Retinal pigment epithelial cell (primary cell): ENCODE measurements around the gene LMF1.

Experiments used
- DNase-seq: peaks from one replicate; pipeline ENCODE4 v3.0.0-alpha.2; 2010; ENCODE audit warnings: low read depth
- H3K4me3 ChIP-seq: 2 replicates; pipeline ENCODE4 v1.5.1; 2011; ENCODE audit warnings: mild to moderate bottlenecking, low read length, control low read depth, moderate library complexity
- CTCF ChIP-seq: conservative IDR thresholded peaks from 2 replicates; pipeline ENCODE4 v1.5.1; 2011; ENCODE audit warnings: low read depth, low read length, control low read depth, inconsistent platforms

The LMF1 gene

GRCh38 chr16:1013593-1013900 lies 42.8 kb upstream of the LMF1 start:
- no peak overlapping the region for H3K4me3 ChIP-seq
- DNase-seq, result no peak
- no peak for TF ChIP-seq CTCF

GRCh38 chr16:1012722-1013592 lies 42.2 kb upstream of the LMF1 start:
- H3K4me3 ChIP-seq, result no peak overlapping the region
- no peak for TF ChIP-seq CTCF
- DNase-seq, result no peak

- DNase-seq, result no peak
- no peak for TF ChIP-seq CTCF
- H3K4me3 ChIP-seq, result no peak overlapping the region
Observed at GRCh38 chr16:1012135-1012534, 41.4 kb upstream of the LMF1 start.

- H3K4me3 ChIP-seq, result no peak overlapping the region
- TF ChIP-seq CTCF, result no peak
- no peak for DNase-seq
Observed at GRCh38 chr16:1011316-1012082, 40.7 kb upstream of the LMF1 start.

GRCh38 chr16:1010815-1011214 lies 40.0 kb upstream of the LMF1 start:
- H3K4me3 ChIP-seq, result no peak overlapping the region
- TF ChIP-seq CTCF, result no peak
- DNase-seq, result no peak

GRCh38 chr16:1010251-1010650 lies 39.5 kb upstream of the LMF1 start:
- no peak overlapping the region for H3K4me3 ChIP-seq
- no peak for TF ChIP-seq CTCF
- DNase-seq, result no peak
